MCF 10A (cell line): ENCODE results near the gene PITHD1. TPM values are rescaled to one million over a fixed set of nuclear protein-coding genes. Genes with fewer than 3 reads are reported as not detected.

Experiments
- BruUV-seq: library from RNA; stranded (reverse); fragments of 400-500 nt; replicated peaks from 2 replicates; lab custom pipeline; 2021; lab: Mats Ljungman, UMichigan
- CTCF ChIA-PET: fragments of 300-600 bp; sonication (Branson Sonifier 250); formaldehyde crosslinking; extraction: SDS; loops from one replicate; lab custom pipeline; 2021; ENCODE audit warnings: antibody characterized with exemption, inconsistent platforms; lab: Yijun Ruan, JAX
- POLR2A ChIA-PET: fragments of 300-600, 350-650 bp; sonication (Branson Sonifier 250); formaldehyde crosslinking; extraction: SDS; loops from one replicate; lab custom pipeline; 2020; ENCODE audit warnings: antibody characterized with exemption, inconsistent platforms; lab: Yijun Ruan, JAX
- DNase-seq: peaks from one replicate; pipeline ENCODE4 v3.0.0-alpha.2; 2018; ENCODE audit not compliant: unreplicated experiment
- H3K27ac Mint-ChIP-seq: one replicate; pipeline ENCODE4 v1.8.0; 2022; ENCODE audit warnings: mild to moderate bottlenecking, low read depth, mixed read lengths; ENCODE audit not compliant: unreplicated experiment
- H3K27me3 Mint-ChIP-seq: one replicate; pipeline ENCODE4 v1.8.0; 2022; ENCODE audit warnings: mixed read lengths; ENCODE audit not compliant: insufficient read depth, unreplicated experiment
- H3K36me3 Mint-ChIP-seq: one replicate; pipeline ENCODE4 v1.8.0; 2022; ENCODE audit warnings: mild to moderate bottlenecking, moderate library complexity, mixed read lengths; ENCODE audit not compliant: insufficient read depth, unreplicated experiment
- H3K4me1 Mint-ChIP-seq: one replicate; pipeline ENCODE4 v1.8.0; 2022; ENCODE audit warnings: mixed read lengths; ENCODE audit not compliant: insufficient read depth, unreplicated experiment
- H3K4me3 Mint-ChIP-seq: one replicate; pipeline ENCODE4 v1.8.0; 2022; ENCODE audit warnings: mild to moderate bottlenecking, moderate library complexity, mixed read lengths; ENCODE audit not compliant: unreplicated experiment
- H3K9me3 Mint-ChIP-seq: one replicate; pipeline ENCODE4 v1.8.0; 2022; ENCODE audit warnings: mixed read lengths; ENCODE audit not compliant: unreplicated experiment
- CTCF ChIP-seq: fragments of 200-600 bp; IDR thresholded peaks from one replicate; pipeline ENCODE4 v1.8.0; 2022; ENCODE audit warnings: antibody characterized with exemption, mild to moderate bottlenecking; ENCODE audit not compliant: unreplicated experiment
- intact Hi-C: fragments of 100-400 bp; cut with micrococcal nuclease; formaldehyde crosslinking; loops from 2 replicates; pipeline ENCODE4 v1.14.1; 2022
- total RNA-seq: library from RNA; stranded (reverse); gene quantifications from 2 replicates; pipeline ENCODE4 v1.2.3, GENCODE V29; 2022

The PITHD1 gene
- total RNA-seq, 1 experiment from 2014 or later: 37.8 TPM

GRCh38 chr1:23836037-23836436, 57.8 kb downstream of the PITHD1 start:
- intact Hi-C loops: no loop called here
- ChIA-PET POLR2A (no interaction called here), CTCF (no interaction called here)
- no peak for TF ChIP-seq CTCF
- no peak for DNase-seq
- Mint-ChIP-seq H3K4me3 (no peak overlapping the region), H3K27ac (no peak overlapping the region), H3K4me1 (no peaks in the 10 kb centered on the region), H3K36me3 (peaks cover 4% of the 10 kb centered on the region), H3K27me3 (peaks cover 22% of the 10 kb centered on the region), H3K9me3 (no peaks in the 10 kb centered on the region)
- no TSS peak for BruUV-seq

Other genes starting within 250 kb of the PITHD1 start
- gene E2F2, start 247.2 kb upstream of the PITHD1 start, total RNA-seq: 0.32 and 0.89 TPM in 2 replicates
- 15.7 and 34.8 TPM in 2 replicates for gene ID3, start 218.9 kb upstream of the PITHD1 start, total RNA-seq
- 1,201 and 1,563 TPM in 2 replicates for gene RPL11, start 86.6 kb upstream of the PITHD1 start, total RNA-seq
- gene ELOA, start 34.9 kb upstream of the PITHD1 start, total RNA-seq: 68.3 and 69.1 TPM in 2 replicates
- 27.8 and 35.7 TPM in 2 replicates for gene LYPLA2, start 12.7 kb downstream of the PITHD1 start, total RNA-seq
- 112 and 143 TPM in 2 replicates for gene GALE, start 22.3 kb downstream of the PITHD1 start, total RNA-seq
- gene HMGCL, start 47.0 kb downstream of the PITHD1 start, total RNA-seq: 30.4 and 39.3 TPM in 2 replicates
- 7.9 and 8.6 TPM in 2 replicates for gene FUCA1, start 89.9 kb downstream of the PITHD1 start, total RNA-seq
- not detected in 2 replicates for gene CNR2, start 134.9 kb downstream of the PITHD1 start, total RNA-seq
- 103 and 115 TPM in 2 replicates for gene PNRC2, start 181.4 kb downstream of the PITHD1 start, total RNA-seq
- gene SRSF10, start 201.9 kb downstream of the PITHD1 start, total RNA-seq: 121 and 134 TPM in 2 replicates